HepG2 (cell line): Measurements from ENCODE around the gene SMARCB1. TPM values are rescaled to one million over a fixed set of nuclear protein-coding genes. Genes with fewer than 3 reads are reported as not detected.

Experiments used
- ATAD3A ChIP-seq: sonication (generic); formaldehyde crosslinking; IDR thresholded peaks from 2 replicates; pipeline ENCODE4 v1.4.0; 2020; ENCODE audit warnings: missing genetic modification reagents
- CREBL2 ChIP-seq: sonication (generic); formaldehyde crosslinking; IDR thresholded peaks from 2 replicates; pipeline ENCODE4 v1.8.1; 2023; ENCODE audit warnings: missing genetic modification reagents, mild to moderate bottlenecking, borderline replicate concordance
- GTF2F1 ChIP-seq: fragments of 150-350 bp; IDR thresholded peaks from 2 replicates; pipeline ENCODE4 v1.6.1; 2014; ENCODE audit warnings: low read length
- HNF1B ChIP-seq: sonication (generic); formaldehyde crosslinking; IDR thresholded peaks from 2 replicates; pipeline ENCODE4 v1.5.1; 2020; ENCODE audit warnings: mild to moderate bottlenecking, moderate library complexity, missing genetic modification reagents
- IKZF5 ChIP-seq: IDR thresholded peaks from 2 replicates; pipeline ENCODE4 v1.6.1; 2018; ENCODE audit warnings: missing genetic modification reagents, mild to moderate bottlenecking, missing compliant biosample characterization
- KLF11 ChIP-seq: IDR thresholded peaks from 2 replicates; pipeline ENCODE4 v1.6.1; 2016; ENCODE audit warnings: missing compliant biosample characterization
- MAZ ChIP-seq, 2 experiments: sonication (generic) in 1 of 2; formaldehyde crosslinking in 1 of 2; IDR thresholded peaks; 2 replicates each; pipeline versions ENCODE4 v1.5.0 to v1.6.1; 2012 to 2020; ENCODE audit warnings: low read depth in 2 of 2, mild to moderate bottlenecking in 2 of 2, borderline replicate concordance in 1 of 2, improper control_type of control experiment in 1 of 2, low read length in 1 of 2, missing genetic modification reagents in 1 of 2, moderate library complexity in 1 of 2
- NKX3-1 ChIP-seq: sonication (generic); formaldehyde crosslinking; IDR thresholded peaks from 2 replicates; pipeline ENCODE4 v1.5.0; 2020; ENCODE audit warnings: missing genetic modification reagents
- NR2C2 ChIP-seq: sonication (generic); formaldehyde crosslinking; IDR thresholded peaks from 2 replicates; pipeline ENCODE4 v1.4.0; 2020; ENCODE audit warnings: missing genetic modification reagents, mild to moderate bottlenecking, moderate library complexity, borderline replicate concordance
- NR2F6 ChIP-seq, 2 experiments: IDR thresholded peaks; 2 replicates each; pipeline ENCODE4 v1.6.1; 2016; ENCODE audit warnings: antibody characterized with exemption in 1 of 2, mild to moderate bottlenecking in 1 of 2
- PAXIP1 ChIP-seq: sonication (generic); formaldehyde crosslinking; conservative IDR thresholded peaks from 2 replicates; pipeline ENCODE4 v1.4.0; 2020; ENCODE audit warnings: mild to moderate bottlenecking, missing genetic modification reagents, moderate library complexity
- PRDM10 ChIP-seq: sonication (generic); formaldehyde crosslinking; IDR thresholded peaks from 2 replicates; pipeline ENCODE4 v1.4.0; 2020; ENCODE audit warnings: low read depth, missing genetic modification reagents
- RARA ChIP-seq: IDR thresholded peaks from 2 replicates; pipeline ENCODE4 v1.6.1; 2016; ENCODE audit warnings: missing genetic modification reagents, missing compliant biosample characterization
- SIX4 ChIP-seq: sonication (generic); formaldehyde crosslinking; IDR thresholded peaks from 2 replicates; pipeline ENCODE4 v1.4.0; 2020; ENCODE audit warnings: missing genetic modification reagents
- TAF1 ChIP-seq: sonication (generic); formaldehyde crosslinking; IDR thresholded peaks from 2 replicates; pipeline ENCODE4 v1.4.0; 2020; ENCODE audit warnings: missing genetic modification reagents
- TP53 ChIP-seq: sonication (generic); formaldehyde crosslinking; conservative IDR thresholded peaks from 2 replicates; pipeline ENCODE4 v1.4.0; 2020; ENCODE audit warnings: missing genetic modification reagents
- ZNF34 ChIP-seq: sonication (generic); formaldehyde crosslinking; IDR thresholded peaks from 2 replicates; pipeline ENCODE4 v1.4.0; 2020; ENCODE audit warnings: mild to moderate bottlenecking, missing genetic modification reagents, borderline replicate concordance
- ZSCAN20 ChIP-seq: sonication (generic); formaldehyde crosslinking; IDR thresholded peaks from 2 replicates; pipeline ENCODE4 v1.4.0; 2020; ENCODE audit warnings: missing genetic modification reagents, mild to moderate bottlenecking, borderline replicate concordance
- polyA plus RNA-seq, 8 experiments: library from polyadenylated mRNA; depleted of rRNA in 3 of 8; stranded (reverse) in 7 of 8; unstranded in 1 of 8; fragments of >200 nt; fragmentation: Illumina TruSeq in 4 of 8; extraction: Trizol in 4 of 8; gene quantifications; 2 replicates each; pipeline versions ENCODE4 v1.2.1 to v1.2.3, GENCODE V29; 2011 to 2016; ENCODE audit warnings: low read depth in 4 of 8, missing spikeins in 1 of 8, mixed read lengths in 1 of 8; ENCODE audit not compliant: insufficient read depth in 1 of 8
- total RNA-seq, 5 experiments: library from RNA; depleted of rRNA; stranded (reverse); fragments of >200 nt; fragmentation: Illumina TruSeq; extraction: Trizol; gene quantifications; 2 replicates each; pipeline ENCODE4 v1.2.3, GENCODE V29; 2016; ENCODE audit warnings: low read depth in 1 of 5

Gene SMARCB1
- total and polyA plus RNA-seq, 2 of the 13 experiments (the other 11 are each of a cell fraction or from before 2014, with no cell fraction given) = 74.0 to 166 TPM

- TF ChIP-seq PRDM10 (CRISPR knock-in tag) = peak; percentile 17; the same call in 1 of the 2 replicates
- no peak for TF ChIP-seq SIX4 (CRISPR knock-in tag)
- no peak for TF ChIP-seq ZSCAN20 (CRISPR knock-in tag)
- no peak for TF ChIP-seq ATAD3A
- no peak for TF ChIP-seq KLF11 (CRISPR knock-in tag)
- no peak for TF ChIP-seq ZNF34 (CRISPR knock-in tag)
- TF ChIP-seq TP53 (CRISPR knock-in tag) = no peak
- no peak for TF ChIP-seq NR2C2
- no peak for TF ChIP-seq MAZ (IDR thresholded peaks at IDR 0.05; ENCODE audit: borderline replicate concordance, low read depth, low read length)
- 0 out of 2 replicates have a peak, but pooled peaks have one; percentile 11 for TF ChIP-seq MAZ (CRISPR knock-in tag; IDR thresholded peaks at IDR 0.05; ENCODE audit: low read depth)
- TF ChIP-seq HNF1B = no peak
- no peak for TF ChIP-seq GTF2F1
- TF ChIP-seq CREBL2 = 0 out of 2 replicates have a peak, but pooled peaks have one; percentile 28
- no peak for TF ChIP-seq NKX3-1 (CRISPR knock-in tag)
- TF ChIP-seq PAXIP1 (CRISPR knock-in tag) = peak; percentile 62; the same call in 1 of the 2 replicates
- TF ChIP-seq TAF1 = no peak
- TF ChIP-seq IKZF5 (CRISPR knock-in tag) = no peak
- peak; percentile 40; the same call in 1 of the 2 replicates for TF ChIP-seq RARA
- TF ChIP-seq NR2F6 (IDR thresholded peaks at IDR 0.05) = peak; percentile 8; the same call in 1 of the 2 replicates
- TF ChIP-seq NR2F6 (CRISPR knock-in tag; IDR thresholded peaks at IDR 0.05) = no peak
Measured at GRCh38 chr22:23783265-23784150, 3.3 kb upstream of the SMARCB1 start (continued).
